GM23338 (cell line): Measurements from ENCODE around the gene TPK1.

Experiments
- CTCF ChIP-seq, 2 experiments: fragments of 200-600 bp in 1 of 2; sonication (generic) in 1 of 2; conservative IDR thresholded peaks; 2 replicates each; pipeline versions ENCODE4 v1.5.1 to v1.6.1; 2016 to 2017; ENCODE audit warnings: antibody characterized with exemption in 2 of 2, low read depth in 2 of 2, mild to moderate bottlenecking in 2 of 2, moderate library complexity in 1 of 2
- ETS1 ChIP-seq: IDR thresholded peaks from 2 replicates; pipeline ENCODE4 v1.6.1; 2016; ENCODE audit warnings: antibody characterized with exemption
- EZH2 ChIP-seq: fragments of 200-600 bp; sonication (generic); IDR thresholded peaks from one replicate; pipeline ENCODE4 v1.8.0; 2017; ENCODE audit warnings: antibody characterized with exemption, mild to moderate bottlenecking, low read depth; ENCODE audit not compliant: unreplicated experiment
- EZH2phosphoT487 ChIP-seq: fragments of 200-600 bp; sonication (generic); IDR thresholded peaks from one replicate; pipeline ENCODE4 v1.8.1; 2018; ENCODE audit warnings: antibody characterized with exemption; ENCODE audit not compliant: unreplicated experiment
- POLR2AphosphoS5 ChIP-seq: IDR thresholded peaks from 2 replicates; pipeline ENCODE4 v1.6.1; 2016; ENCODE audit warnings: antibody characterized with exemption, low read depth
- REST ChIP-seq: IDR thresholded peaks from one replicate; pipeline ENCODE4 v1.6.1; 2018; ENCODE audit warnings: antibody characterized with exemption; ENCODE audit not compliant: unreplicated experiment
- STAT1 ChIP-seq: IDR thresholded peaks from one replicate; pipeline ENCODE4 v1.6.1; 2016; ENCODE audit warnings: antibody characterized with exemption; ENCODE audit not compliant: unreplicated experiment

- TF ChIP-seq STAT1 (no peak), POLR2AphosphoS5 (no peak), CTCF (conservative IDR thresholded peaks at IDR 0.05; ENCODE audit: low read depth in 2 of 2) (no peak), REST (no peak), EZH2 (no peak), EZH2phosphoT487 (no peak), ETS1 (no peak)
These were observed 38.9 kb downstream of the TPK1 start for GRCh38 chr7:144796919-144797318.
